Muscle layer of colon (tissue), 2 donors: Measurements from ENCODE around the gene FLOT1.

ENCODE experiments used
- H3K27ac ChIP-seq: one replicate; pipeline ENCODE4 v1.7.0; 2013; ENCODE audit warnings: low read depth, mild to moderate bottlenecking, low read length, moderate library complexity
- H3K27me3 ChIP-seq, 2 donors: one replicate each; pipeline ENCODE4 v1.7.0; 2013; ENCODE audit warnings: low read length in 2 of 2, mild to moderate bottlenecking in 2 of 2; ENCODE audit not compliant: insufficient read depth in 2 of 2, control insufficient read depth in 1 of 2
- H3K36me3 ChIP-seq: one replicate; pipeline ENCODE4 v1.7.0; 2013; ENCODE audit warnings: mild to moderate bottlenecking, low read length; ENCODE audit not compliant: insufficient read depth
- H3K4me1 ChIP-seq: one replicate; pipeline ENCODE4 v1.7.0; 2013; ENCODE audit warnings: mild to moderate bottlenecking, low read length; ENCODE audit not compliant: insufficient read depth
- H3K4me3 ChIP-seq, 2 donors: one replicate each; pipeline ENCODE4 v1.7.0; 2013; ENCODE audit warnings: low read length in 2 of 2, low read depth in 1 of 2, mild to moderate bottlenecking in 1 of 2, moderate library complexity in 1 of 2
- H3K9ac ChIP-seq: one replicate; pipeline ENCODE4 v1.7.0; 2013; ENCODE audit warnings: low read length
- H3K9me3 ChIP-seq: one replicate; pipeline ENCODE4 v1.7.0; 2013; ENCODE audit warnings: mild to moderate bottlenecking, low read length
- donor health status: abdominal sarcoma.
- donor health status: Adenocarcinoma of cecum.

The FLOT1 gene

DNA sequence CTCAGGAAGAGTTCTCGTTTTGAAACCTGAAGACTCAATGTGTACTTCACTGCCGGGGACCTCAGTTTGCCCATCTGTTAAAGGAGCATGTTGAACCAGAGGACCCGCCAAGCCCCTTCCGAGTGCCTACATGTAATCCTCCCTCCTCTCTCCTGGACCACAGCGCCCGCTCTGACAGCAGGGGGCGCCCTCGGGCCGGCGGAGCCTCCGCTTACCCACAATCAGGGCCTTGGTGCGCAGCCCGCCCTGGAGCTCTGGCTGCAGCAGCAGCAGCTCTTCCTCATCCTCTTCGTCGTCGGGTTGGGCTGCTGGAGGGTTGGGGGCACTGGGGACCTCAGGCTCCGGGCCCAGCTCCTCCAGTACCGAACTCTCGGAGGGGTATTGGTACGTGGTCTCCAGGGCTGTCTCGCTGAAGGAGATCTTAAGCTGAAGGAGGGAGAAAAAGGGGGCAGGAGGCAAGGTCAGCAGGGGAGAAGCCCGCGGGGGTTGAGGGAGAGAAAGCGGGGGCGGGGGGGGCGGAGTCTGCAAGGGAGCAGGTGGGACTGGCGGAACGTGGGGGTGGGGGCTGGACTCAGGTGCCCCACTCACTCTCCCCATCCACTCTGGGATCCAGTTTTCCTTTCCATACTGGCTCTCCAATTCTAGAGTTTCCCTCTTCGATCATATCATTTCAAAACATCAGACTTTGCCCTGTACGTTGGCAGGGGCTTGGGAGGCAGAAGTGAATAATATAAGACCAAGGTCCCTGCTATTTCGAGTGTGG, 63.3 kb downstream of the FLOT1 start:
- H3K4me1 ChIP-seq, result peaks cover 44% of the 10 kb centered on the region
- H3K27ac ChIP-seq, result peak overlapping the region; percentile 100
- H3K9ac ChIP-seq, result peak overlapping the region; percentile 57
- H3K4me3 ChIP-seq, result peak overlapping the region in 1 of 2 donors; percentile 43
- H3K27me3 ChIP-seq, result no peaks in the 10 kb centered on the region
- peaks cover 45% of the 10 kb centered on the region for H3K36me3 ChIP-seq
- no peaks in the 10 kb centered on the region for H3K9me3 ChIP-seq
